Neural cell (in vitro differentiated cells): ENCODE results near the gene GRID2IP. TPM values are rescaled to one million over a fixed set of nuclear protein-coding genes. Genes with fewer than 3 reads are reported as not detected.

Source experiments
- H2AFZ ChIP-seq: fragments of 200-600, 300-800 bp; sonication (generic), shearing (Covaris generic); 2 replicates; pipeline ENCODE4 v1.6.0; 2014; ENCODE audit warnings: low read depth, mild to moderate bottlenecking, antibody characterized with exemption, low read length, moderate library complexity
- H3F3A ChIP-seq: fragments of 200-600 bp; shearing (Covaris generic); 2 replicates; pipeline ENCODE4 v1.6.1; 2016; ENCODE audit warnings: mild to moderate bottlenecking, moderate library complexity, mixed read lengths, antibody characterized with exemption, low read length; ENCODE audit not compliant: insufficient read depth, poor library complexity, severe bottlenecking
- H3K27ac ChIP-seq: fragments of 200-600, 300-800 bp; sonication (generic), shearing (Covaris generic); 2 replicates; pipeline ENCODE4 v1.5.1; 2014; ENCODE audit warnings: mild to moderate bottlenecking, low read length, moderate library complexity
- H3K27me3 ChIP-seq: fragments of 300-800, 200-600 bp; sonication (generic), shearing (Covaris generic); 2 replicates; pipeline ENCODE4 v1.6.0; 2014; ENCODE audit warnings: mild to moderate bottlenecking, low read depth, low read length, moderate library complexity; ENCODE audit not compliant: insufficient read depth
- H3K36me3 ChIP-seq: fragments of 300-800, 200-600 bp; sonication (generic), shearing (Covaris generic); 2 replicates; pipeline ENCODE4 v1.5.1; 2014; ENCODE audit warnings: mild to moderate bottlenecking, antibody characterized with exemption, low read length, moderate library complexity; ENCODE audit not compliant: insufficient read depth
- H3K4me2 ChIP-seq: fragments of 300-800, 200-600 bp; sonication (generic), shearing (Covaris generic); 2 replicates; pipeline ENCODE4 v1.6.0; 2014; ENCODE audit warnings: mild to moderate bottlenecking, low read length
- H3K4me3 ChIP-seq: fragments of 300-800, 200-600 bp; sonication (generic), shearing (Covaris generic); 2 replicates; pipeline ENCODE4 v1.5.1; 2014; ENCODE audit warnings: mild to moderate bottlenecking, low read length, moderate library complexity
- H3K79me2 ChIP-seq: fragments of 200-600 bp; shearing (Covaris generic); replicated peaks from 2 replicates; pipeline ENCODE4 v1.6.0; 2014; ENCODE audit warnings: mild to moderate bottlenecking, low read length, moderate library complexity; ENCODE audit not compliant: insufficient read depth
- H3K9ac ChIP-seq: fragments of 300-800, 200-600 bp; sonication (generic), shearing (Covaris generic); 2 replicates; pipeline ENCODE4 v1.6.1; 2016; ENCODE audit warnings: mild to moderate bottlenecking, low read length, mixed read lengths
- H3K9me2 ChIP-seq: fragments of 200-600 bp; shearing (Covaris generic); 2 replicates; pipeline ENCODE4 v1.6.1; 2016; ENCODE audit warnings: mild to moderate bottlenecking, low read length, mixed read lengths; ENCODE audit not compliant: insufficient read depth
- H3K9me3 ChIP-seq: fragments of 200-600, 300-800 bp; sonication (generic), shearing (Covaris generic); 2 replicates; pipeline ENCODE4 v1.6.1; 2016; ENCODE audit warnings: mild to moderate bottlenecking, mixed run types, low read length, moderate library complexity, mixed read lengths
- H4K20me1 ChIP-seq: fragments of 200-600 bp; shearing (Covaris generic); 2 replicates; pipeline ENCODE4 v1.6.1; 2016; ENCODE audit warnings: mild to moderate bottlenecking, mixed run types; ENCODE audit not compliant: insufficient read depth
- EP300 ChIP-seq: fragments of 450-650 bp; conservative IDR thresholded peaks from 2 replicates; pipeline ENCODE4 v1.6.1; 2014; ENCODE audit warnings: antibody characterized with exemption, mild to moderate bottlenecking, moderate library complexity; ENCODE audit not compliant: poor library complexity, severe bottlenecking
- EZH2 ChIP-seq: fragments of 200-600, 300-800 bp; shearing (Covaris generic), sonication (generic); IDR thresholded peaks from 2 replicates; pipeline ENCODE4 v1.6.1; 2014; ENCODE audit warnings: antibody characterized with exemption, low read length, borderline replicate concordance, mild to moderate bottlenecking; ENCODE audit not compliant: insufficient read depth, poor library complexity, severe bottlenecking
- MXI1 ChIP-seq: fragments of 450-650 bp; conservative IDR thresholded peaks from 2 replicates; pipeline ENCODE4 v1.6.1; 2014; ENCODE audit warnings: antibody characterized with exemption, mild to moderate bottlenecking; ENCODE audit not compliant: poor library complexity, severe bottlenecking
- REST ChIP-seq: IDR thresholded peaks from 2 replicates; pipeline ENCODE4 v1.6.1; 2012; ENCODE audit warnings: borderline replicate concordance
- SMC3 ChIP-seq: fragments of 450-650 bp; conservative IDR thresholded peaks from 2 replicates; pipeline ENCODE4 v1.6.1; 2014; ENCODE audit warnings: antibody characterized with exemption, mild to moderate bottlenecking, moderate library complexity; ENCODE audit not compliant: poor library complexity
- TAF1 ChIP-seq: IDR thresholded peaks from 2 replicates; pipeline ENCODE4 v1.6.1; 2012; ENCODE audit warnings: low read depth
- polyA plus RNA-seq: library from polyadenylated mRNA; depleted of rRNA; stranded (reverse); fragments of >200 nt; gene quantifications from 2 replicates; pipeline ENCODE4 v1.2.3, GENCODE V29; 2014

Gene GRID2IP
- polyA plus RNA-seq, 1 donor from 2014 or later, result 0.32 TPM

GRCh38 chr7:6495597-6496262 lies 55.5 kb downstream of the GRID2IP start (continued):
- no peak for TF ChIP-seq SMC3

- no peaks in the 10 kb centered on the region for H3F3A ChIP-seq
- no peak overlapping the region for H2AFZ ChIP-seq
- no peak overlapping the region for H3K9ac ChIP-seq
- no peaks in the 10 kb centered on the region for H3K9me2 ChIP-seq
- TF ChIP-seq MXI1 (no peak), EP300 (no peak), SMC3 (no peak), REST (no peak), EZH2 (no peak)
- H3K27me3 ChIP-seq, result no peaks in the 10 kb centered on the region
- H3K36me3 ChIP-seq, result no peaks in the 10 kb centered on the region
- no peak overlapping the region for H3K27ac ChIP-seq
- no peak overlapping the region for H3K4me3 ChIP-seq
- no peaks in the 10 kb centered on the region for H3K9me3 ChIP-seq
- no peak overlapping the region for H3K4me2 ChIP-seq
- no peaks in the 10 kb centered on the region for H4K20me1 ChIP-seq
- no peaks in the 10 kb centered on the region for H3K79me2 ChIP-seq
Measured at GRCh38 chr7:6494365-6494764, 56.9 kb downstream of the GRID2IP start.

DNA sequence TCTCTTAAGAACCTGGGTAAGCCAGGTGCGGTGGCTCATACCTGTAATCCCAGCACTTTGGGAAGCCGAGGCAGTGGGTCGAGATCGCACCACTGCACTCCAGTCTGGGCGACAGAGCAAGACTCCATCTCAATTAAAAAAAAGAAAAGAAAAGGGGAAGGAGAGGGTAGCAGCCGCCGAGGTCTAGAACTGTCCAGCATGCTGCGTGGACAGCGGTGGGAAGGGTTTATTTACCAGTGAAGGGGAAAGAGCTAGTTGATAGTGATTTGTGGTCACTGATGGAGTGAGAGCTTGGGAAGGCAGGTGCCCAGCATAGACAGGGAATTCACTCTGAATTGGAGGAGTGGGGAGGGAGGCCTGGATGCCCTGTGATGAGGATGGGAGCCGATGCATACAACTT lies 60.1 kb downstream of the GRID2IP start:
- Histone ChIP-seq H3K9ac (no peak overlapping the region), H2AFZ (no peak overlapping the region), H4K20me1 (no peaks in the 10 kb centered on the region), H3K4me2 (no peak overlapping the region), H3F3A (no peaks in the 10 kb centered on the region), H3K27ac (no peak overlapping the region), H3K9me2 (no peaks in the 10 kb centered on the region), H3K36me3 (no peaks in the 10 kb centered on the region), H3K4me3 (no peak overlapping the region), H3K79me2 (no peaks in the 10 kb centered on the region), H3K9me3 (no peaks in the 10 kb centered on the region), H3K27me3 (no peaks in the 10 kb centered on the region)
- TF ChIP-seq TAF1 (no peak), REST (no peak)
